Stomach (tissue), 9 donors: ENCODE measurements around the gene HPCA. TPM values are rescaled to one million over a fixed set of nuclear protein-coding genes. Genes with fewer than 3 reads are reported as not detected.
A peak's percentile ranks its signal among the peaks of the same experiment; 100 is the strongest.

ENCODE experiments used
- DNase-seq, 2 donors: peaks; one replicate each; pipeline versions ENCODE4 v3.0.0 to v3.0.0-alpha.2; 2013 to 2019
- H3K27ac ChIP-seq, 5 donors: fragments of 200-600 bp in 4 of 5; sonication (generic) in 4 of 5; one replicate each; pipeline ENCODE4 v1.5.1; 2013 to 2019; ENCODE audit warnings: mild to moderate bottlenecking in 1 of 5, moderate library complexity in 1 of 5
- H3K27me3 ChIP-seq, 3 donors: fragments of 200-600 bp; sonication (generic); one replicate each; pipeline ENCODE4 v1.5.1; 2017 to 2019; ENCODE audit warnings: mixed run types in 1 of 3
- H3K36me3 ChIP-seq, 4 donors: fragments of 200-600 bp; sonication (generic); 1 replicate in 3 of 4; 2 replicates in 1 of 4; pipeline ENCODE4 v1.5.1; 2016 to 2019
- H3K4me1 ChIP-seq, 4 donors: fragments of 200-600 bp; sonication (generic); one replicate each; pipeline ENCODE4 v1.5.1; 2016 to 2019
- H3K4me3 ChIP-seq, 4 donors: fragments of 200-600 bp; sonication (generic) in 3 of 4; one replicate each; pipeline ENCODE4 v1.5.1; 2016 to 2019; ENCODE audit warnings: mild to moderate bottlenecking in 1 of 4
- H3K9me3 ChIP-seq, 4 donors: fragments of 200-600 bp; sonication (generic); one replicate each; pipeline ENCODE4 v1.5.1; 2016 to 2019
- CTCF ChIP-seq, 7 experiments: fragments of 450-650 bp in 4 of 7; fragments of 200-600 bp in 3 of 7; sonication (generic) in 3 of 7; IDR thresholded peaks; one replicate each; pipeline ENCODE4 v1.5.1; 2016 to 2019; ENCODE audit warnings: antibody characterized with exemption in 7 of 7, control low read depth in 2 of 7, mild to moderate bottlenecking in 1 of 7
- EP300 ChIP-seq: sonication (generic); formaldehyde crosslinking; IDR thresholded peaks from one replicate; pipeline ENCODE4 v1.6.1; 2017; ENCODE audit warnings: antibody characterized with exemption
- POLR2A ChIP-seq, 4 donors: fragments of 450-650 bp; IDR thresholded peaks; one replicate each; pipeline ENCODE4 v1.6.1; 2016; ENCODE audit warnings: antibody characterized with exemption in 4 of 4, control low read depth in 2 of 4, mild to moderate bottlenecking in 1 of 4, moderate library complexity in 1 of 4
- POLR2AphosphoS5 ChIP-seq, 3 donors: sonication (generic); formaldehyde crosslinking; IDR thresholded peaks; one replicate each; pipeline ENCODE4 v1.6.1; 2016; ENCODE audit warnings: antibody characterized with exemption in 3 of 3
- WGBS, 5 donors: extraction: QIAGEN DNeasy Blood & Tissue Kit in 3 of 5; methylation state at CpG; one replicate each; pipeline versions ENCODE4 v1.1.5 to v1.1.7; 2013 to 2018; 5-methylcytosine and 5-hydroxymethylcytosine counted together
- intact Hi-C: fragments of 100-400 bp; cut with DNase I; formaldehyde crosslinking; loops from one replicate; pipeline ENCODE4 v1.15.1; 2023; ENCODE audit warnings: low total_unique reads
- polyA plus RNA-seq, 3 donors: library from polyadenylated mRNA; stranded (reverse); fragments of 200-250 nt; gene quantifications; one replicate each; pipeline ENCODE4 v1.2.3, GENCODE V29; 2013
- total RNA-seq, 5 donors: library from RNA; depleted of rRNA; stranded (reverse); fragments of >200 nt; gene quantifications; one replicate each; pipeline versions ENCODE4 v1.1.0 to v1.2.3, GENCODE V29; 2014 to 2016
- donor health status: healthy with polysubstance abuse.
- donor health status: Bipolar disorder and iron deficiency.
- donor health status: healthy.

Gene HPCA
- total and polyA plus RNA-seq, 8 donors = 0.30 to 4.9 (median 0.75) TPM; not detected in 5

GRCh38 chr1:32919811-32920733 is 33.8 kb downstream of the HPCA start:
- 80 to 86% (median 83%) methylated on average over 11 of the region's 11 CpGs for WGBS, 5 donors
- Histone ChIP-seq H3K9me3 (no peaks in the 10 kb centered on the region), H3K4me3 (no peak overlapping the region), H3K36me3 (no peaks in the 10 kb centered on the region), H3K4me1 (peaks cover 5 to 8% (median 6%) of the 10 kb centered on the region in 4 donors), H3K27ac (peak overlapping the region in 1 of 5 donors; percentile 14), H3K27me3 (peaks cover 0 to 55% (median 7%) of the 10 kb centered on the region in 3 donors)
- DNase-seq = peak in 1 of 2 donors; percentile 5
- intact Hi-C loops = no loop called here
- TF ChIP-seq CTCF (IDR thresholded peaks at IDR 0.05) = no peak
- no peak for TF ChIP-seq POLR2A (IDR thresholded peaks at IDR 0.05)
- no peak for TF ChIP-seq POLR2AphosphoS5 (IDR thresholded peaks at IDR 0.05)
- no peak for TF ChIP-seq EP300

DNA sequence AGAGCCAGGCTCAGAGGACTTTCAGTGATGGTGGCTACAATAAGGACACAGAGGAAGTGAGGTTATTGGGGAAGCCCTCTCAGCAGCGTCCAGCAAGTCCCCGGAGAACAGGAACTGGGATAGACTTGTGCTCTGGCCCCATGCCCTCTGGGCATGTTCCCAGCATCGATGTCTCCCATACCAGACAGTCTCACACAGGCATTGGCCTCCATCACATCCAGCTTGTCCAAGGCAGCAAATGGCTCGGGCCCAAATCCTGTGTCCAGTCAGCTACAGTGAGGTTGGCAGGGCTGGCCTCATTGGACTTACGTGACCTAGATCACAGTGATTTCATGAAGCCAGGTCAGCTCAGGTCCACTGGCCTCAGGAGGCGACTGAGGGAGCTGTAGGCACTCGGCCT is 34.5 kb downstream of the HPCA start:
- 79 to 87% (median 82%) methylated on average over 5 to 7 of the region's 7 CpGs for WGBS, 5 donors
- no peak for TF ChIP-seq CTCF (IDR thresholded peaks at IDR 0.05)
- TF ChIP-seq EP300 = no peak
- TF ChIP-seq POLR2AphosphoS5 (IDR thresholded peaks at IDR 0.05) = no peak
- no peak for TF ChIP-seq POLR2A (IDR thresholded peaks at IDR 0.05)
- DNase-seq = peak in 1 of 2 donors; percentile 25
- Histone ChIP-seq H3K27me3 (peaks cover 0 to 63% (median 10%) of the 10 kb centered on the region in 3 donors), H3K9me3 (no peaks in the 10 kb centered on the region), H3K4me3 (no peak overlapping the region), H3K36me3 (no peaks in the 10 kb centered on the region), H3K4me1 (peaks cover 5 to 15% (median 12%) of the 10 kb centered on the region in 4 donors), H3K27ac (no peak overlapping the region)
- intact Hi-C loops = no loop called here

DNA sequence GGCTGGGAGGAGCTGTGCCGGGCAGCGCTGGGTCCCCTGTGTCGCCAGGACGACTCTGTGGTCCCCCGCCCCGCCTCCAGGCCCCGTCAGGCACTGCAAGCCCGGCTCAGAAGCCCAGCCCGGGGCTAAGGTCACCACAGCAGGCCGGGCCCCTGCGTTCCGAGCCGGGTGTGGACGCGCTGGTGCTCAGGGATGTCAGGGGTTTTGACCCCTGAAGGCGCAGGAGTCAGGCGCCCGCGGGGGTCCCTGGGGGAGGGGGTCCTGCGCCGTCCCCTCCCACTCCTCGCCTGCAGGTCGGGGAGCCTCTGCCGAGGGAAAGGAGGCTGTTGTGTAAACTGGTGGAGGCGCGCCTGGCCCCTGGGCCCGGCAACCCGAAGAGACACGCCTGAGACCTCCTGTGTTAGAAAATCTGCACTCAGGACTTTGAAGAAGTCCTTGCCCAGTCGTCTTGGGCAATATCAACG is 38.6 kb downstream of the HPCA start:
- no peak overlapping the region for H3K27ac ChIP-seq
- intact Hi-C loops = no loop called here

More for the DNA sequence above, 38.6 kb downstream of the HPCA start:
- H3K9me3 ChIP-seq = no peaks in the 10 kb centered on the region
- TF ChIP-seq POLR2A (IDR thresholded peaks at IDR 0.05) = no peak
- no peak for TF ChIP-seq EP300
- TF ChIP-seq CTCF (IDR thresholded peaks at IDR 0.05) = peak in 2 of 7 experiments; percentile 10 to 13
- no peak for TF ChIP-seq POLR2AphosphoS5 (IDR thresholded peaks at IDR 0.05)
- H3K27me3 ChIP-seq = peaks cover 0 to 57% (median 10%) of the 10 kb centered on the region in 3 donors
- no peaks in the 10 kb centered on the region for H3K36me3 ChIP-seq
- peak overlapping the region; percentile 9 to 33 (median 12) for H3K4me3 ChIP-seq
- H3K4me1 ChIP-seq = peaks cover 5 to 18% (median 12%) of the 10 kb centered on the region in 4 donors
- DNase-seq = peak; percentile 44 to 67
- 8 to 15% (median 13%) methylated on average over 21 to 31 of the region's 31 CpGs for WGBS, 5 donors
